ENCODE data around the gene LRP8. TPM values are rescaled to one million over a fixed set of nuclear protein-coding genes. Genes with fewer than 3 reads are reported as not detected.

The LRP8 gene
- total and polyA plus RNA-seq, 2 donors (not counting 3 experiments of a cell fraction or from before 2014, with no cell fraction given), result 40.9 to 62.2 TPM

DNA sequence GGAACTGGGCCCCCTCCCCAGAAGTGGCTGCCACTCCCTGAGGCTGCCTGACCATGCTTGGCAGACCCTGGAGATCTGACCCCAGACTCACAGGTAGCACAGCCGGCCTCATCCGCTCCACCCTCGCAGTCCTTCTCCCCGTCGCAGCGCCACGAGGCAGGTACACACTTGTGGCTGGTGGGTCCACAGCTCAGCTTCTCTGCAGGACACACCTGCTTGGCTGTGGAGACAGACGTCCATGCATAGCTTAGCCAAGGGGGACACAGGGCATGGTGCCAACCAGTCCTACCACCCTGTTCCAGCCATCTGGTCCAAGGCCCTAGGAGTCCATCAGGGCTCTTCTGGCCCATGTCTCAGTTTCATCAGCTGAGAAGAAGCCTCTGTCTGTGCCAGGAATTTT is 47.4 kb downstream of the LRP8 start:
- no peaks in the 10 kb centered on the region for H3K79me2 ChIP-seq (ENCODE audit: control insufficient read depth, insufficient read depth, low read length)
- DNase-seq (ENCODE audit: low read depth, low spot score) (no peak), FAIRE-seq (no peak)
- H3K4me2 ChIP-seq (ENCODE audit: insufficient read depth, low read length), result no peak overlapping the region
- dilution Hi-C loops (cut with MboI; ENCODE audit: extremely low pct_ligation_motif_present, low sequenced_read_pairs) (no loop called here), intact Hi-C loops (cut with micrococcal nuclease) (no loop called here)
- CTCF ChIA-PET, result interaction anchor here (6.6 kb wide), 1 partner anchor 113 kb away, joined by 271 read pairs; no protein-coding TSS in a partner anchor
- no peak overlapping the region for H3K27ac ChIP-seq (ENCODE audit: insufficient read depth, low read depth, low read length)
- no peak for TF ChIP-seq MYC (IDR thresholded peaks at IDR 0.05; ENCODE audit: low read depth, low read length)
- TF ChIP-seq JUN (IDR thresholded peaks at IDR 0.05; ENCODE audit: borderline replicate concordance, insufficient read depth, insufficient read length, low read depth), result no peak
- no peak for TF ChIP-seq POLR2A (IDR thresholded peaks at IDR 0.05; ENCODE audit: low read depth, low read length)
- no peak for TF ChIP-seq MAX (IDR thresholded peaks at IDR 0.05; ENCODE audit: insufficient read depth, insufficient read length)
- POLR2A ChIA-PET, result no interaction called here
- no peak overlapping the region for H2AFZ ChIP-seq (ENCODE audit: low read depth, low read length)
- no peak overlapping the region for H3K4me3 ChIP-seq (replicated peaks in 1 of 3; ENCODE audit: insufficient read depth in 1 of 3, low read depth in 1 of 3, low read length in 3 of 3)
- no peaks in the 10 kb centered on the region for H3K4me1 ChIP-seq (ENCODE audit: control insufficient read depth, extremely low read depth, insufficient read depth, low read length)
- H3K9me3 ChIP-seq (replicated peaks; ENCODE audit: control insufficient read depth, insufficient read depth, low read length), result no peaks in the 10 kb centered on the region
- BruUV-seq (replicated peaks), result no TSS peak
- H3K9ac ChIP-seq (replicated peaks; ENCODE audit: extremely low read depth, insufficient read depth, low read length), result no peak overlapping the region
- no peaks in the 10 kb centered on the region for H4K20me1 ChIP-seq (replicated peaks; ENCODE audit: control insufficient read depth, extremely low read depth, insufficient read depth, low read length)
- no peaks in the 10 kb centered on the region for H3K9me1 ChIP-seq (replicated peaks; ENCODE audit: control insufficient read depth, extremely low read depth, insufficient read depth, low read length)
- H3K36me3 ChIP-seq (ENCODE audit: control insufficient read depth in 2 of 2, extremely low read depth in 1 of 2, insufficient read depth in 2 of 2, low read length in 2 of 2), result peaks cover 0 to 7% of the 10 kb centered on the region in 2 experiments
- no peaks in the 10 kb centered on the region for H3K27me3 ChIP-seq (ENCODE audit: control insufficient read depth in 2 of 2, insufficient read depth in 2 of 2, low read length in 2 of 2)

DNA sequence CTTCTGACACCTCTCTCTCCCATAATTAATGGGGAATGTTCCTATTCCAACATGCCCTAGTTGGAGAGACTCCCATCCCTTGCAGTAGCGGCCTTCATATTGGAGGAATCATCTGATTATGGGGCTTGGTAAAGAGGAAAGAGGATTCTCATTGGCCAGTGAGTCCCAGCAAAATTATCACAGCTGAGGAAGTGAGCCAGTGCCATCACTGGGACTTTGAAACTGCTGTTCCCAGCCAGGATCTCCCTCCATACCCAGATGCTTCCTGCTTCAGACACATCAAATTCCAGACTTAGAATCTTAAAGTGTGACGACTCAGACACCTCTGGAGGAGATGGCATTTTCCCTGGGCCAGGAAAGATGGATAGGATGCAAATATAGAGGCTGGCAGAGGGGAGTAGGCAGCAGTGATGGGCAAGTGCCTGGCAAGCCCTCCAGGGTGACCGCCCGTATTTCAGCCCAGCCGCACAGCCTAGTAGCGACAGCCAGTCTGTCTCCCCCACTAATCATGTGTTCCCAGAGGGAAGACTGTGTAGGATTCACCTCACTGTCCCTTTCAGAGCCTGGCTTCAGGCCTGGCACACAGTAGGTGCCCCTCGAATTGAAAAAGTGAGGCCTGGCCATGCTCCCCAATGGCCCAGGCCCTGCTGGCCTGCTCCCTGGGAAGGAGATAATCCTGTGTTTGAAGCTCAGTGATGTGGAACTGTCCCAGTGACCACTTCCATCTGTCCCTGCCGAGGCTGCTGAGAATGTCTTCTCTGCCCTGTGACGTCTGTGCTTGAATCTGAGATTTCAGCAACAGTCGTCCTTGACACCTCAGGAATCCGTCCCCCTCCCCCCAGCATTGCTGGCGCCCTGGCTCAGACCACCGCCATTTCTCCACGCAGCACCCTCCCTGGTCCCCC is 48.3 kb downstream of the LRP8 start:
- Histone ChIP-seq H2AFZ (ENCODE audit: low read depth, low read length) (no peak overlapping the region), H3K9me1 (replicated peaks; ENCODE audit: control insufficient read depth, extremely low read depth, insufficient read depth, low read length) (no peaks in the 10 kb centered on the region), H3K4me3 (replicated peaks in 1 of 3; ENCODE audit: insufficient read depth in 1 of 3, low read depth in 1 of 3, low read length in 3 of 3) (no peak overlapping the region), H4K20me1 (replicated peaks; ENCODE audit: control insufficient read depth, extremely low read depth, insufficient read depth, low read length) (no peaks in the 10 kb centered on the region), H3K36me3 (ENCODE audit: control insufficient read depth in 2 of 2, extremely low read depth in 1 of 2, insufficient read depth in 2 of 2, low read length in 2 of 2) (peaks cover 0 to 6% of the 10 kb centered on the region in 2 experiments), H3K9me3 (replicated peaks; ENCODE audit: control insufficient read depth, insufficient read depth, low read length) (no peaks in the 10 kb centered on the region), H3K79me2 (ENCODE audit: control insufficient read depth, insufficient read depth, low read length) (no peaks in the 10 kb centered on the region), H3K27ac (ENCODE audit: insufficient read depth, low read depth, low read length) (no peak overlapping the region), H3K9ac (replicated peaks; ENCODE audit: extremely low read depth, insufficient read depth, low read length) (no peak overlapping the region), H3K27me3 (ENCODE audit: control insufficient read depth in 2 of 2, insufficient read depth in 2 of 2, low read length in 2 of 2) (no peaks in the 10 kb centered on the region), H3K4me1 (ENCODE audit: control insufficient read depth, extremely low read depth, insufficient read depth, low read length) (no peaks in the 10 kb centered on the region), H3K4me2 (ENCODE audit: insufficient read depth, low read length) (no peak overlapping the region)
- DNase-seq (ENCODE audit: low read depth, low spot score), result no peak
- intact Hi-C loops (cut with micrococcal nuclease) (loop anchor here (2.0 to 5.0 kb wide), 2 partner anchors 47 to 193 kb away; no protein-coding TSS in a partner anchor), dilution Hi-C loops (cut with MboI; ENCODE audit: extremely low pct_ligation_motif_present, low sequenced_read_pairs) (no loop called here)
- no peak for FAIRE-seq
- TF ChIP-seq POLR2AphosphoS5 (IDR thresholded peaks at IDR 0.05; ENCODE audit: insufficient read depth, low read depth, low read length) (no peak), MAX (IDR thresholded peaks at IDR 0.05; ENCODE audit: insufficient read depth, insufficient read length) (no peak), FOS (IDR thresholded peaks at IDR 0.05; ENCODE audit: borderline replicate concordance, insufficient read depth, low read length) (no peak), MYC (IDR thresholded peaks at IDR 0.05; ENCODE audit: low read depth, low read length) (no peak), POLR2A (IDR thresholded peaks at IDR 0.05; ENCODE audit: low read depth, low read length) (no peak), JUN (IDR thresholded peaks at IDR 0.05; ENCODE audit: borderline replicate concordance, insufficient read depth, insufficient read length, low read depth) (no peak), CTCF (IDR thresholded peaks at IDR 0.05; ENCODE audit: extremely low read depth in 1 of 2, insufficient read depth in 1 of 2, low read depth in 1 of 2, low read length in 2 of 2) (no peak)
- POLR2A ChIA-PET, result no interaction called here
- no TSS peak for BruUV-seq (replicated peaks)
- CTCF ChIA-PET, result interaction anchor here (0.8 to 6.6 kb wide), 8 partner anchors 7 to 119 kb away, joined by 3 to 271 read pairs (median 5); no protein-coding TSS in a partner anchor
